AG04449 (cell line): ENCODE data around the gene PXT1.
"Not testable (repeated sequence)": the region's sequence is repeated elsewhere in the genome, so short reads cannot be mapped to it uniquely, and the experiment has no call there.

Experiments used
- CTCF ChIA-PET: fragments of 350-600 bp; formaldehyde crosslinking; extraction: SDS; loops from one replicate; lab custom pipeline; 2021; ENCODE audit warnings: antibody characterized with exemption; lab: Yijun Ruan, JAX
- POLR2A ChIA-PET: fragments of 400-600, 350-600 bp; formaldehyde crosslinking; extraction: SDS; loops from one replicate; lab custom pipeline; 2020; ENCODE audit warnings: antibody characterized with exemption, inconsistent platforms; lab: Yijun Ruan, JAX
- DNase-seq: peaks from one replicate; pipeline ENCODE4 v3.0.0-alpha.2; 2010; ENCODE audit warnings: low read depth, low spot score
- H3K4me3 ChIP-seq: 2 replicates; pipeline ENCODE4 v1.5.1; 2011; ENCODE audit warnings: low read depth, mild to moderate bottlenecking, control low read depth, low read length
- CTCF ChIP-seq: IDR thresholded peaks from one replicate; pipeline ENCODE4 v1.5.1; 2011; ENCODE audit warnings: mild to moderate bottlenecking, moderate library complexity, low read length, control low read depth, inconsistent platforms; ENCODE audit not compliant: insufficient read depth; ENCODE audit errors: missing control alignments

PXT1 gene

GRCh38 chr6:36364669-36365479 is 77.8 kb downstream of the PXT1 start:
- DNase-seq: no peak
- ChIA-PET CTCF (interaction anchor here (0.8 to 5.9 kb wide), 5 partner anchors 18 to 270 kb away, joined by 3 to 38 read pairs (median 3); no protein-coding TSS in a partner anchor), POLR2A (no interaction called here)
- H3K4me3 ChIP-seq: no peak overlapping the region
- no peak for TF ChIP-seq CTCF

- CTCF ChIA-PET: interaction anchor here (1.2 to 14.7 kb wide), 5 partner anchors 15 to 63 kb away, joined by 3 to 332 read pairs (median 38); no protein-coding TSS in a partner anchor
- H3K4me3 ChIP-seq, DNase-seq, POLR2A ChIA-PET: not testable (repeated sequence)
Observed at GRCh38 chr6:36364061-36364635, 78.5 kb downstream of the PXT1 start.

GRCh38 chr6:36363371-36363752 is 79.3 kb downstream of the PXT1 start:
- DNase-seq, POLR2A ChIA-PET, H3K4me3 ChIP-seq: not testable (repeated sequence)
- CTCF ChIA-PET: interaction anchor here (1.6 to 18.5 kb wide), 5 partner anchors 8 to 61 kb away, joined by 3 to 332 read pairs (median 102); partner anchors contain the start of gene BNIP5

- TF ChIP-seq CTCF: no peak
- ChIA-PET POLR2A (no interaction called here), CTCF (interaction anchor here (0.6 to 18.5 kb wide), 7 partner anchors 9 to 237 kb away, joined by 3 to 332 read pairs (median 6); partner anchors contain the start of gene BNIP5)
- DNase-seq: no peak
- H3K4me3 ChIP-seq: no peak overlapping the region
Observed at GRCh38 chr6:36362551-36363370, 79.9 kb downstream of the PXT1 start.

- no peak overlapping the region for H3K4me3 ChIP-seq
- no peak for TF ChIP-seq CTCF
- CTCF ChIA-PET: interaction anchor here (0.5 to 18.5 kb wide), 30 partner anchors 8 to 397 kb away, joined by 3 to 332 read pairs (median 4); partner anchors contain the start of genes BNIP5 and ETV7
- no peak for DNase-seq
- POLR2A ChIA-PET: no interaction called here
Observed at GRCh38 chr6:36361071-36361470, 81.6 kb downstream of the PXT1 start.

- peak; percentile 82 for TF ChIP-seq CTCF
- POLR2A ChIA-PET: no interaction called here
- H3K4me3 ChIP-seq: no peak overlapping the region
- DNase-seq: no peak
- CTCF ChIA-PET: interaction anchor here (0.5 to 18.5 kb wide), 40 partner anchors 9 to 606 kb away, joined by 3 to 332 read pairs (median 3); partner anchors contain the start of genes BNIP5 and ETV7
Observed at GRCh38 chr6:36360241-36361054, 82.2 kb downstream of the PXT1 start.
